Stimulated activated naive B cell treated with anti-CD40 and anti-IgM and Interleukin-4, amounts not matched to agents 10 μg/mL and 1 μg/mL and 100 μg/mL, for 72 hours (primary cell): ENCODE measurements around the gene PDK1.
A peak's percentile ranks its signal among the peaks of the same experiment; 100 is the strongest.
"Not testable (repeated sequence)": the region's sequence is repeated elsewhere in the genome, so short reads cannot be mapped to it uniquely, and the experiment has no call there.

ENCODE experiments used
- ATAC-seq, 2 donors: fragments of 150-1000 bp; cut with Tn5 transposase; replicated peaks; 2 replicates each; pipeline ENCODE4 v1.10.0; 2021; ENCODE audit warnings: moderate library complexity in 1 of 2
- DNase-seq: peaks from one replicate; pipeline ENCODE4 v3.0.0; 2021
- H3K27ac Mint-ChIP-seq: one replicate; pipeline ENCODE4 v1.8.0; 2022; ENCODE audit warnings: mild to moderate bottlenecking, mixed read lengths
- H3K27me3 Mint-ChIP-seq, 2 donors: one replicate each; pipeline ENCODE4 v1.8.0; 2022; ENCODE audit warnings: mixed read lengths in 2 of 2
- H3K36me3 Mint-ChIP-seq, 2 donors: one replicate each; pipeline ENCODE4 v1.8.0; 2022; ENCODE audit warnings: mixed read lengths in 2 of 2, mild to moderate bottlenecking in 1 of 2
- H3K4me1 Mint-ChIP-seq, 2 donors: one replicate each; pipeline ENCODE4 v1.8.0; 2022; ENCODE audit warnings: mixed read lengths in 2 of 2, mild to moderate bottlenecking in 1 of 2
- H3K4me3 Mint-ChIP-seq, 2 donors: one replicate each; pipeline ENCODE4 v1.8.0; 2022; ENCODE audit warnings: mild to moderate bottlenecking in 2 of 2, mixed read lengths in 2 of 2, moderate library complexity in 1 of 2
- H3K9me3 Mint-ChIP-seq, 2 donors: one replicate each; pipeline ENCODE4 v1.8.0; 2022; ENCODE audit warnings: mixed read lengths in 2 of 2, mild to moderate bottlenecking in 1 of 2

The PDK1 gene

DNA sequence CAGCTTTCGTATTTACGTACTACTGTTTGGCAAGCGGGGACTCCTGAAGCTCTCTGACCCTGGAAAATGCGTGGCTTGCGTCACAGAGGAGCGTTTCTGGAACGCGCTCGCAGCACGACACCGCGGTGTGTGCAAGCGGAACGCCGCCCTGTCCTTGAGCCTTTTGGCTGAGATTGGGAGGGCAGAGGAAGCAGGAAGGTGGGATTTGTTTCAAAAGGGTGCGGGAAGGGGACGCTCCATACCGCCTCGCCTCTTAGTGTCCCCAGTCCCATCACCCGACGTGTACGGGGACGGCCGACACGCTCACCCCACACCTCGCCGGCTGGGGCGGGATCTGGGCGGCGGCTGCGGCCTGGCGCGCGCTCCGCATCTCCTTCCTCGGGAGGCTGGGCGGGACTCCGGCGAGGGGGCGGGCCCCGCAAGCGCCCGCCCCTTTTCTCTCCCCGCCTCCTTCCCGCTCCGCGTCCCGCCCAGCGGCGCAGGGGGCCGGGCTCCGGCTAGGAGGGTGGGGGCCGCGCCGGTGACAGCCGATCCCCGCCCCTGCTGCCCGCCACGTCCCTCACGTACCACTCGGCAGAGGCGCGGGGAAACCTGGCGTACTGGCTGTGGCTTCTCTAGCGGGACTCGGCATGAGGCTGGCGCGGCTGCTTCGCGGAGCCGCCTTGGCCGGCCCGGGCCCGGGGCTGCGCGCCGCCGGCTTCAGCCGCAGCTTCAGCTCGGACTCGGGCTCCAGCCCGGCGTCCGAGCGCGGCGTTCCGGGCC is at the start of gene PDK1:
Gene PDK1, plus strand, starts transcription at position 569 of the 762 bp plus-strand sequence. Its CDS starts 61 bp downstream, at position 630.
- peaks cover 2 to 4% of the 10 kb centered on the region in 2 donors for H3K36me3 Mint-ChIP-seq
- H3K27me3 Mint-ChIP-seq = no peaks in the 10 kb centered on the region
- peak within 1 kb of the TSS; percentile 98 for H3K27ac Mint-ChIP-seq
- H3K9me3 Mint-ChIP-seq = no peaks in the 10 kb centered on the region
- peaks cover 13 to 48% of the 10 kb centered on the region in 2 donors for H3K4me1 Mint-ChIP-seq
- DNase-seq = peak; percentile 90
- H3K4me3 Mint-ChIP-seq = peak within 1 kb of the TSS; percentile 87 to 94
- peak; percentile 90 to 92 for ATAC-seq

DNA sequence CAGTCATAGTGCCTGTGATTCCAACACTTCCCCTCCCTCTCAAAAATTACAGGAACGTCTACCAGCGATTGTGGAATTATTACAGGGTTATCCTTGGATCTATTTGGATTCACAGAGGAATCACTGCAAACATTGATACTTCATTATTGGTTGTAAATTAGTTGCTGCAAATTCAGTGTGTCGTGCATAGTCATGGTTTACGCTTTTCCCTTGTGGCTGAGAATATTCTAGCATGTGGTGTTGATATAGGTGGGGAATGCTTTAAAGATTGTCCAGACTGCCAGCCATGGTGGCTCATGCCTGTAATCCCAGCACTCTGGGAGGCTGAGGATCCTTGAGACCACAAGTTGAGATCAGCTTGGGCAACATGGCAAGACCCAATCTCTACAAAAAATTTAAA is 48.7 kb upstream of the PDK1 start:
- peaks cover 6 to 8% of the 10 kb centered on the region in 2 donors for H3K36me3 Mint-ChIP-seq
- no peak overlapping the region for H3K27ac Mint-ChIP-seq
- peaks cover 16 to 46% of the 10 kb centered on the region in 2 donors for H3K4me1 Mint-ChIP-seq

DNA sequence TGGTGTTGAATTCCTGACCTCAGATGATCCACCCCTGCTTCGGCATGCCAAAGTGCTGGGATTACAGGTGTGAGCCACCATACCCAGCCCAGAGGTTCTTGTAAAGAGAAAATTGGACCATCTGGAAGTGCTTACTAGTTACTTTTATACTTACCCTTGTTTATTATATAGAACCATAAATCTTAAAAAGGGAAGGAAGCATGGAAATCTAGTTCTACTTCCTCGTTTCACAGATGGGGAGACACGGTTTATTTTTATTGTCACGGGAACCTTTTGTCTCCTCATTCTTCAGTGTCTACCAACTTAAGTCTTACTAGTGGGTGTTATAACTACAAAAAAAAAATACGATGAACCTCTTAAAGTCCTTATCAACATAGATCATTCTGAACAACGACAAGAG is 45.8 kb upstream of the PDK1 start:
- Mint-ChIP-seq H3K9me3 (peaks cover 3 to 9% of the 10 kb centered on the region in 2 donors), H3K36me3 (peaks cover 15 to 21% of the 10 kb centered on the region in 2 donors), H3K27me3 (no peaks in the 10 kb centered on the region), H3K4me1 (peaks cover 26 to 73% of the 10 kb centered on the region in 2 donors), H3K27ac (no peak overlapping the region), H3K4me3 (peak overlapping the region; percentile 46 to 58)
- ATAC-seq (peak; percentile 14 to 33), DNase-seq (no peak)

More for the DNA sequence above, 48.7 kb upstream of the PDK1 start:
- Mint-ChIP-seq H3K4me3 (no peak overlapping the region), H3K27me3 (no peaks in the 10 kb centered on the region), H3K9me3 (no peaks in the 10 kb centered on the region)
- DNase-seq (no peak), ATAC-seq (no peak)

DNA sequence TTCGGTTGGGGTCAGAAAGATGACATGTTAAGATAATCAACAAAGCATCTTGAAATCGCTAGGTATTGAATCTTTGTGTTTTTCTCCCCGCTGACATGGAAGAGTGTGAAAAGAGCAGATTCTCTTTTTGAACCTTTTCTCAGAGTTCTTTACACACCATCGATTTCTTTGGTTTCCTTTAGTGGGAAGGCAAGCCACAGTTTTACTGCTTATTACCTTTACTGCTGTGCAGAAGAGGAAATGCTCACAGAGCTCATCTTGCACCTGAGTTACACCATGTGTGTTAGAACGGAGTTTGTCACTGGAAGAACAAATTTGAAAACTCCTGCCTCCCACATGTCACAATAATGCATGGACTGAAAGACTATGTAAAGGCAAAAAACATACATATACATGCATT is 45.3 kb upstream of the PDK1 start:
- Mint-ChIP-seq H3K4me1 (peaks cover 26 to 73% of the 10 kb centered on the region in 2 donors), H3K36me3 (peaks cover 15 to 21% of the 10 kb centered on the region in 2 donors), H3K27me3 (no peaks in the 10 kb centered on the region), H3K9me3 (peaks cover 3 to 9% of the 10 kb centered on the region in 2 donors), H3K27ac (no peak overlapping the region), H3K4me3 (peak overlapping the region; percentile 46 to 58)
- peak; percentile 24 to 53 for ATAC-seq
- no peak for DNase-seq

DNA sequence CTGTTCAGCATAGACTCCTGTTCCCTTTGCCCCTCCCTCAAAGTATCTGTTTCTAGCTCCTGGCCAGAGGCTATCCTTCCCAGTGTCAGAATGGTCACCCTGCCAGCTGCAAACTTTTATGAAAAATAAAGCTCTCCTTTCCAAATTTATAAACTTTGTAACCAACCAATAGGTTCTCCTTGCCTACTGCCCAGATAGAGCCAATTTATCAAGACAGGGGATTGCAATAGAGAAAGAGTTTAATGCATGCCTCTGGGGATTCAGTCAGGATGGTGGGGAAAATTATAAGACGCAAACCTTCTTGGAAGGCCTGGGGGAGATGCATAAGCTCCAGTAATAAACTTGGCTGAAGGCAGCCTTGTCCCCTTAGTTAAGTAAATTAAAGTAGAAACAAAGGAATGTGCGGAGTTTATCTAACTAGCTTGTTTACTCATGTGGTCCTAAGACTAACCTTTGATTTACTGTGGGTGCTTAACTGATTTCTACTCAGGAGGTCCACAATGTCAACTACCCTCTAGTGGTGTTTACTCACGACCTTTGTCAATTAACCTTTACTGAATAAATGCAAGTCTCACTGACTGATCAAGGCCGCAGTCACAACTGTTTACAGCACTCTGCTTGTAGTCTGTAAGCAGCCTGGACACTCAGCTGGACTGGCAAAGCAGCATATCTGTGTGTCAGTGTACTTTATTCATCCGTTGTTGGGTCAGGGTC is 42.9 kb upstream of the PDK1 start:
- Mint-ChIP-seq H3K4me1 (peaks cover 26 to 77% of the 10 kb centered on the region in 2 donors), H3K27ac (no peak overlapping the region), H3K9me3 (peaks cover 3 to 9% of the 10 kb centered on the region in 2 donors), H3K27me3 (no peaks in the 10 kb centered on the region), H3K4me3 (no peak overlapping the region), H3K36me3 (peaks cover 11 to 16% of the 10 kb centered on the region in 2 donors)
- ATAC-seq = no peak
- no peak for DNase-seq

DNA sequence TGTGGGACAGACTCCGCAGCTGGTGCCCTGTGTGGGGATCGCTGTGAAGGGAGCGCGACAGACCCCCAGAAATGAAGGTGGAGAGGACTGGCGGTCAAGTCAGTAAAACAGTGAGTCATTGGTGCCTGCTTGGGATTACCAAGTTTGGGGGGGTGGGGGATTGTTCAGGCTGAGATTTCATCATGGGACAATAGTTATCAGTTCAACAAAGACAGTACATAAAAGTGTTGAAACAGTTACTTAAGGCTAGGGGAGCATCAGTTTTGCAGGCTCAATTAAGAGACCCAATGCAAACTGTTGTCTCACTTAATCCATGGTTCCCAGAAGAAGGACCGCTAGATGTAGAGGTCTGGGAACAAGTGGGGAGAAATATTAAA is 42.4 kb upstream of the PDK1 start:
- Mint-ChIP-seq H3K36me3 (peaks cover 11 to 14% of the 10 kb centered on the region in 2 donors), H3K4me1 (peaks cover 21 to 72% of the 10 kb centered on the region in 2 donors), H3K9me3 (peaks cover 3 to 9% of the 10 kb centered on the region in 2 donors), H3K27ac (no peak overlapping the region), H3K27me3 (no peaks in the 10 kb centered on the region), H3K4me3 (no peak overlapping the region)
- DNase-seq (no peak), ATAC-seq (no peak)

DNA sequence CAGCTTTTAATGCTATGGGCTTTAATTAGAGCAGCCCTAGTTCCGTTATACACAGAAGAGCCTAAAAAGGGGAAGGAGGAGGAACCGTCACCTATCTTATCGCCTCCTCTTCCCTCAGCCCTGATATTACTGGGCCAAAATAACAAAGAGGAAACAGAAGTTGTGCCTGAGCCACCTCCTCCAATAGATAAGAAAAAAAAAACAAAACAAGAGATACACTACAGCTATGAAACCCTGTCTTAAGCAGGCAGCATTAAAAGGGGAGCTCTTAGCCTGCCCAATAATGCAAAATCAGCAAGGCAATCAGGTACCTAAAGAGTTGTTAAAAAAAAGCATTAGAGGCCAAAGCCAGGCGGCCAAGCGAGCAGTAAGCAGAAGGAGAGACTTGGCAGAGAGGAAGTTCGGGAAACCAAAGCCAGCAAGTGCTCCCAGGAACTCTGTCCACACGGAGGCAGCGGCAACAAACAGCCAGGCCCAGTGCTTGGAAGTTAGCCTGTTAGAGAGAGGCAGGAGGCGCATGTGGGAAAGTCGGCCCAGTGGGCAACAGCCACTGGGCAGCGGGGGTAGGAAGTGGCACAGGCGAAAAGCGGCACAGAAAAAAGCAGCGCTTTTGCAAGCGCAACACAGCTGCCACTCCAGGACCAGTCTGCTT is 41.8 kb upstream of the PDK1 start:
- peaks cover 11 to 15% of the 10 kb centered on the region in 2 donors for H3K36me3 Mint-ChIP-seq
- no peaks in the 10 kb centered on the region for H3K27me3 Mint-ChIP-seq
- ATAC-seq = peak; percentile 89 to 92
- peak overlapping the region in 1 of 2 donors; percentile 3 for H3K4me3 Mint-ChIP-seq
- no peak for DNase-seq
- H3K27ac Mint-ChIP-seq = peak overlapping the region; percentile 83
- peaks cover 17 to 66% of the 10 kb centered on the region in 2 donors for H3K4me1 Mint-ChIP-seq
- peaks cover 4 to 9% of the 10 kb centered on the region in 2 donors for H3K9me3 Mint-ChIP-seq

DNA sequence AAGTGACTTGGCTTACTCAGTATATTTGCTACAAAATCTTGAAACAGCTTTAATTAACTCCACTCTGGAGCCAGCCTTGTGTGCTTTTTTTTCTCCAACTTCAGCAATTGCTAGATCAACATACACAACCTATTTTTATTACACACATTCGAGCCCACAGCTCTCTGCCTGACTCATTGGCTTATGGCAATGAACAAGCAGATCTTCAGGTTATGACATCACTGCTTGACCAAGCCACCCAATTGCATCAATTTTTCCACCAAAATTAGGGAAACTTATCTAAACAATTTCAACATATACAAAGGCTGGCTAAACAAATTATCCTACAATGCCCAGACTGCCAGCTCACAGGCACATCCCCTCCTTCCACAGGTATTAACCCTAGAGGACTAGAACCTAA is 39.6 kb upstream of the PDK1 start:
- Mint-ChIP-seq H3K9me3 (peaks cover 15 to 18% of the 10 kb centered on the region in 2 donors), H3K36me3 (peaks cover 28 to 29% of the 10 kb centered on the region in 2 donors), H3K4me1 (peaks cover 10 to 44% of the 10 kb centered on the region in 2 donors), H3K27ac (no peak overlapping the region), H3K4me3 (no peak overlapping the region), H3K27me3 (no peaks in the 10 kb centered on the region)
- no peak for DNase-seq
- ATAC-seq = no peak

DNA sequence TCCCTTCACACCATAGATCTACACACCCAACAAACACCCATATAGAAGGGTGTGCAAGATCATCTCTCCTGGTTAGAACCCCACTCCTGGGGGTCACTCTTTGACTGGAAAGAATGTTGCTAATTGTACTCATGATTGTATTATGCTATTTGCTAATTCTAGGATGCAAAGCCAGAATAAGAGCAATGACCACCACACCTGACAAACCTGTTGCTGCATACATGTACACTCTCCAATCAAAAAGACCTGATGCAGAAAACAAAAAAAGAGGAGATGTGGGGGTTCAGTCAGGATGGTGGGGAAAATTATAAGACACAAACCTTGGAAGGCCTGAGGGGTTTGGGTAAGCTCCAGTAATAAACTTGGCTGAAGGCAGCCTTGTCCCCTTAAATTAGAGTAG is 36.9 kb upstream of the PDK1 start:
- DNase-seq (no peak), ATAC-seq (no peak)
- H3K27ac Mint-ChIP-seq = no peak overlapping the region
- peaks cover 18 to 23% of the 10 kb centered on the region in 2 donors for H3K36me3 Mint-ChIP-seq
- H3K4me1 Mint-ChIP-seq = peaks cover 3 to 25% of the 10 kb centered on the region in 2 donors
- H3K4me3 Mint-ChIP-seq = no peak overlapping the region
- no peaks in the 10 kb centered on the region for H3K27me3 Mint-ChIP-seq
- H3K9me3 Mint-ChIP-seq = peaks cover 12% of the 10 kb centered on the region in 2 donors

DNA sequence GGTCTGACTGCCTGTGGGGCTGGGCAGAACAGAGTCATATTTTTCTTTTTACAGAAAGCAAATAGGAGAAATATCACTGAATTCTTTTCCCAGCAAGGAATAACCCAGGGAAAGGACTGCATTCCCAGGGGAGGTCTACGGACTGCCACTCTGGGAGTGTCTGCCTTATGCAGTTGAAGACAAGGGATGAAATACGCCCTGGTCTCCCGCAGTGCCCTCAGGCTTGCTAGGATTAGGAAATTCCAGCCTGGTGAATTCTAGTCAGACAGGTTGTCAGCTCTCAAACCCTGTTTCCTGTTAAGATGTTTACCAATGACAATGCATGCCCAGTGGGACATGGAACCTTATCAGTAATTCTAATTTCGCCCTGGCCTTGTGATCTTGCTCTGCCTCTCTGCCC is 30.3 kb upstream of the PDK1 start:
- H3K36me3 Mint-ChIP-seq = peaks cover 26 to 36% of the 10 kb centered on the region in 2 donors
- no peak for DNase-seq
- no peak overlapping the region for H3K4me3 Mint-ChIP-seq
- no peak for ATAC-seq
- H3K27ac Mint-ChIP-seq = no peak overlapping the region
- H3K9me3 Mint-ChIP-seq = peaks cover 17 to 22% of the 10 kb centered on the region in 2 donors
- H3K27me3 Mint-ChIP-seq = no peaks in the 10 kb centered on the region
- H3K4me1 Mint-ChIP-seq = peaks cover 0 to 15% of the 10 kb centered on the region in 2 donors

DNA sequence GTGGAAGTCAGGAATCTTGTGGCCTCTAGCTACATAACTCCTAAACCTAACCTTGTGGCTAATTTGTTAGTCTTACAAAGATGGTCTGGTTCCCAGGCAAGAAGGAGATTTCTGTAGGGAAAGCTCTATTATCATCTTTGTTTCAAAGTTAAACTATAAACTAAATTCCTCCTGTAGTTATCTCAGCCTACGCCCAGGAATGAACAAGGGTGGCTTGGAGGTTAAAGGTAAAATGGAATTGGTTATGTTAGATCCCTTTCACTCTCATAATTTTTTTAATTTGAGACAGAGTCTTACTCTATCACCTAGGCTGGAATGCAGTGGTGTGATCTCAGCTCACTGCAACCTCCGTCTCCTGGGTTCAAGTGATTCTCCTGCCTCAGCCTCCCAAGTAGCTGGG is 24.6 kb upstream of the PDK1 start:
- Mint-ChIP-seq H3K4me1 (peaks cover 0 to 17% of the 10 kb centered on the region in 2 donors), H3K27me3 (no peaks in the 10 kb centered on the region), H3K27ac (no peak overlapping the region), H3K4me3 (no peak overlapping the region), H3K9me3 (peaks cover 25 to 32% of the 10 kb centered on the region in 2 donors), H3K36me3 (peaks cover 34 to 54% of the 10 kb centered on the region in 2 donors)
- ATAC-seq = no peak
- no peak for DNase-seq

DNA sequence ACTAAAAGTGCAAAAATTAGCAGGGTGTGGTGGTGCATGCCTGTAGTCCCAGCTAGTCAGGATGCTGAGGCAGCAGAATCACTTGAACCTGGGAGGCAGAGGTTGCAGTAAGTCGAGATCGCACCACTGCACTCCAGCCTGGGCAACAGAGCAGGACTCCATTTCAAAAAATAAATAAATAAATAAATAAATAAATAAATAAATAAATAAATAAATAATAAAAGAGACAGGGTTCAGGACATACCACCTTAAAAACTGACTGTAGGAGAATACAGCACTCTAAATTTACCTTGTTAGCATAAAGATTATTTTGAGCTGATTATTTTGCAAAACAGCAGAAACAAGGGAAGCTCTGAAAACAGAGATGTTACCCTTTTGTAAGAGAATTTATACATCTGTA is 23.4 kb upstream of the PDK1 start:
- ATAC-seq, H3K27me3 Mint-ChIP-seq, H3K27ac Mint-ChIP-seq, DNase-seq, H3K4me3 Mint-ChIP-seq: not testable (repeated sequence)
- peaks cover 26 to 32% of the 10 kb centered on the region in 2 donors for H3K9me3 Mint-ChIP-seq
- H3K4me1 Mint-ChIP-seq = peaks cover 0 to 17% of the 10 kb centered on the region in 2 donors
- peaks cover 38 to 63% of the 10 kb centered on the region in 2 donors for H3K36me3 Mint-ChIP-seq

DNA sequence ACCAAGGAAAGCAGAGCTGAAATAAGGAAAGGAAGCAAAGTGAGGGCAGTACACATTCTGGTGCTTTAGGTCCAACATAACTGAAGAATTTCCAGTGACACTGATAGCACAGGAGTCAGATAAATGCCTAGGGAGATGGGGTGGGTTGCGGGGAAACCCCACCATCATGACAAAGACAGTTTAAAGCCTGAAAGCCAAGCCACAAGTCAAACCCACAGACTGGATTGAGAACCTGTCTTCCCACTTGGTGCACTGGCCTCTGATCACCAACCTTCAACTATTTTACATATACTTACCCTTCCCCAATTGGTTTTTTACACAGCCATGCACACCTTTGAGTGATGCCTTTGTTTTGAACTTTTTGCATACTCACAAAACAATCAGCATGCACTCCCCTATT is 22.2 kb upstream of the PDK1 start:
- no peak overlapping the region for H3K4me3 Mint-ChIP-seq
- H3K4me1 Mint-ChIP-seq = peaks cover 0 to 17% of the 10 kb centered on the region in 2 donors
- no peak for ATAC-seq
- no peaks in the 10 kb centered on the region for H3K27me3 Mint-ChIP-seq
- H3K36me3 Mint-ChIP-seq = peaks cover 41 to 60% of the 10 kb centered on the region in 2 donors
- peaks cover 26 to 32% of the 10 kb centered on the region in 2 donors for H3K9me3 Mint-ChIP-seq
- no peak overlapping the region for H3K27ac Mint-ChIP-seq
- DNase-seq = no peak

DNA sequence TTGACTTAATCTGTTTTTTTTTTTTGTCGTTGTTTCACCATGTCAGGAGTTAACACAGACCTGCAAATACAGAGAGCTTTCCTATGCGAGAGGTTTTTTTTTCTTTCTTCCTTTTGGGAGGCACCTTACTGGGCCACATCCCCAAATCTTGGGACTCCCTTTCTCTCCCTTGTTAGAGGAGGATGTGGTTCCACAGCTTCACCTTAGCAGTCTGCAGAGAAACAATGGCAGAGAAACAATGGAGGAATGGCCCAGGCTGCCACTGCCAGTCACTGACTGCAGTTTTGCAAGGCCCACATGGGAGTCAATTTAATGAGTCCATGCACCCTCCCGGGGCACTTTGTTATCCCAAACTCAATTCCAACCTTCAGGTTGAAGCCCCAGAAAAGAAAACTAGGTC is 20.8 kb upstream of the PDK1 start:
- ATAC-seq = no peak
- peaks cover 0 to 8% of the 10 kb centered on the region in 2 donors for H3K4me1 Mint-ChIP-seq
- no peaks in the 10 kb centered on the region for H3K27me3 Mint-ChIP-seq
- DNase-seq = no peak
- no peak overlapping the region for H3K27ac Mint-ChIP-seq
- peaks cover 38 to 50% of the 10 kb centered on the region in 2 donors for H3K36me3 Mint-ChIP-seq
- peaks cover 27 to 28% of the 10 kb centered on the region in 2 donors for H3K9me3 Mint-ChIP-seq
- H3K4me3 Mint-ChIP-seq = no peak overlapping the region
